ENCODE measurements around the gene COX17.
"Not testable (repeated sequence)": the region's sequence is repeated elsewhere in the genome, so short reads cannot be mapped to it uniquely, and the experiment has no call there.

COX17 gene

GRCh38 chr3:119676771-119677640 is at the start of gene COX17:
Gene COX17, minus strand, starts transcription at chr3:119677406. Its CDS starts 96 bp downstream, at chr3:119677310.
- peak; percentile 98 for DNase-seq

- DNase-seq, result no peak
Measured at GRCh38 chr3:119726909-119727308, 49.7 kb upstream of the COX17 start.

GRCh38 chr3:119723022-119723421 is 45.8 kb upstream of the COX17 start:
- DNase-seq, result no peak

GRCh38 chr3:119717520-119717919 is 40.3 kb upstream of the COX17 start:
- no peak for DNase-seq

GRCh38 chr3:119716998-119717397 is 39.8 kb upstream of the COX17 start:
- no peak for DNase-seq

- no peak for DNase-seq
Measured at GRCh38 chr3:119715105-119715504, 37.9 kb upstream of the COX17 start.

GRCh38 chr3:119703820-119704531 is 26.8 kb upstream of the COX17 start:
- DNase-seq, result no peak

GRCh38 chr3:119702530-119703527 is 25.6 kb upstream of the COX17 start, which contains the start of gene CFAP91:
Gene CFAP91, plus strand, starts transcription at chr3:119703022. Its CDS starts 77 bp downstream, at chr3:119703099.
- peak; percentile 87 for DNase-seq

- peak; percentile 49 for DNase-seq
Measured at GRCh38 chr3:119700920-119701734, 23.9 kb upstream of the COX17 start.

GRCh38 chr3:119700269-119700919 is 23.2 kb upstream of the COX17 start:
- DNase-seq, result peak; percentile 65

GRCh38 chr3:119697394-119697793 is 20.2 kb upstream of the COX17 start:
- DNase-seq, result no peak

GRCh38 chr3:119695480-119695879 is 18.3 kb upstream of the COX17 start:
- peak; percentile 57 for DNase-seq

- DNase-seq, result peak; percentile 54
Measured at GRCh38 chr3:119690043-119690656, 12.9 kb upstream of the COX17 start.

- DNase-seq, result no peak
Measured at GRCh38 chr3:119683421-119683820, 6.2 kb upstream of the COX17 start.

- DNase-seq, result peak; percentile 60
Measured at GRCh38 chr3:119681279-119681678, 4.1 kb upstream of the COX17 start.

- peak; percentile 35 for DNase-seq
Measured at GRCh38 chr3:119679874-119680273, 2.7 kb upstream of the COX17 start.

- not testable (repeated sequence) for DNase-seq
Measured at GRCh38 chr3:119678209-119678608, 1.0 kb upstream of the COX17 start.

- no peak for DNase-seq
Measured at GRCh38 chr3:119677641-119677934, 382 bp upstream of the COX17 start.

- no peak for DNase-seq
Measured at GRCh38 chr3:119676020-119676419, 1.2 kb downstream of the COX17 start.

- no peak for DNase-seq
Measured at GRCh38 chr3:119675188-119675874, 1.9 kb downstream of the COX17 start.
